Fibroblast of skin of right biceps (primary cell): ENCODE data around the gene WIPF3.
"Not testable (repeated sequence)": the region's sequence is repeated elsewhere in the genome, so short reads cannot be mapped to it uniquely, and the experiment has no call there.

Source experiments
- DNase-seq: peaks from one replicate; pipeline ENCODE4 v3.0.0-alpha.2; 2013

Gene WIPF3

DNA sequence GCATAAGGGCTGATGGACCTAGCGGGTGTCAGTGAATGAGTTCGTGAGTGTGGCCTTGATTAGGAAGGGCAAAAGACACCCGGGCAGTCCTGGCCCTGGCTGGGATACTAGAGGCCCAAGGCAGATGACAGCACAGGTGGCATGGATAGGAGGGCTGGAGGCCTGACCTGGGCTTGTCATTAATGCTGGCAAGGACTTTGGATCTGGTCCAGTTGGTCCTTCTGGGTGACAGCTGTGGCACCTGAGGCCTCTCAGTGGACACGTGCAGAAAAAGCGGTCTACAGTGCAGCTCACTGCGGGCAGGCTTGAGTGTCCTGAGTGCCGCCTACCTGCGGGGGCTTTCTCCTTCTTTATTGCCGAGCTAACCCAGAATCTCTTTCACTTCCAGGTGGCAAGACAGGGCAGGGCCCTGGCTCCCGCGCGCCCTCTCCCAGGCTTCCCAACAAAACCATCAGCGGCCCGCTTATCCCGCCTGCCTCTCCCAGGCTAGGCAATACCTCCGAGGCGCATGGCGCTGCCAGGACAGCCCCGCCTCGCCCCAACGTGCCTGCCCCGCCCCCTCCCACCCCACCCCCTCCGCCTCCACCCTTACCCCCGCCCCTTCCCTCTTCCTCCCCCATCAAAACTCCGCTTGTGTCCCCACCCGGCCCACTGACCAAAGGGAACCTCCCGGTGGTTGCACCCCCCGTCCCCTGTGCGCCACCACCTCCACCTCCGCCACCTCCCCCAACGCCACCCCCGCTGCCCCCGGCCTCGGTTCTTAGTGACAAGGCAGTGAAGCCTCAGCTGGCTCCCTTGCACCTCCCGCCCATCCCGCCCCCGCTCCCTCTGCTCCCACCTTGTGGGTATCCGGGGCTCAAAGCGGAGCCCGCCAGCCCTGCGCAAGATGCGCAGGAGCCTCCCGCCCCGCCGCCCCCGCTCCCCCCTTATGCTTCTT lies 77.4 kb downstream of the WIPF3 start:
- DNase-seq, result no peak

DNA sequence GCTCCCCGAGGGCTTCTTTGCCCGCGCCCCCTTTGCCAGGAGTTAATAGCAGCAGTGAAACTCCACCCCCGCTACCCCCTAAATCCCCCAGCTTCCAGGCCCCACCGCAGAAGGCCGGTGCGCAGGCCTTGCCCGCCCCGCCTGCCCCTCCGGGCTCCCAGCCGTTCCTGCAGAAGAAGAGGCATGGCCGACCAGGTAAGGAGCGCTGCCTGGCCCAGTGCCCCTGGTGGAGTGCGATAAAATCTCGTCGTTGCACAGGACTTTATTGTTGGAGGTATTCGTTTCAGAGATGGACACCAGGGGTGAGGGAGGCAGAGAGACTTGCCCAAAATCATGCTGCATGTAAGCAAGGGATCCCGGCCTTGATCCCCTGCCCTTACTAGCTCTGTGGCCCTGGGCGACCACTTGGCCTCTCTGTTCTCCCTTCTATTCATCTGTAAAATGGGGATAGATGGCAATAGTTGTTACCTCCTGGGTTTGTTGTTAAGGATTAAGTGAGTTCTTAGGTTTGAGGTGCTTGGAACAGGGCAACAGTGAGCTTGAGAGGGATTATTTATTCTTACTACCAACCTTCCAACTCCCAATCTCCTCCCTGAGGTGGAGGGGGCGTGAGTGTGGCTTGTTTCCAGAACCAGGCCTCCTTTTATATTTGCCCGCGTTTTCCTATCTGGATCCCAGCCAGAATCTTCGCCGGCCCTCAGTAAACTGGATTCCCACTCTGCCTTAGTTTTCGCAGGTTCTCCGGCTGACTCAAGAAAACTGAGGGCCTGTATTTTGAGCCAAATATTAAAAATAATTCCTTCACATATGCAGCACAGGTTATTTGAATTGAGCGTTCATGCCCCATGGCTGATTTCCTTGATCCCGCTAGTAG lies 78.3 kb downstream of the WIPF3 start:
- no peak for DNase-seq

GRCh38 chr7:29885626-29886025 lies 79.3 kb downstream of the WIPF3 start:
- no peak for DNase-seq

DNA sequence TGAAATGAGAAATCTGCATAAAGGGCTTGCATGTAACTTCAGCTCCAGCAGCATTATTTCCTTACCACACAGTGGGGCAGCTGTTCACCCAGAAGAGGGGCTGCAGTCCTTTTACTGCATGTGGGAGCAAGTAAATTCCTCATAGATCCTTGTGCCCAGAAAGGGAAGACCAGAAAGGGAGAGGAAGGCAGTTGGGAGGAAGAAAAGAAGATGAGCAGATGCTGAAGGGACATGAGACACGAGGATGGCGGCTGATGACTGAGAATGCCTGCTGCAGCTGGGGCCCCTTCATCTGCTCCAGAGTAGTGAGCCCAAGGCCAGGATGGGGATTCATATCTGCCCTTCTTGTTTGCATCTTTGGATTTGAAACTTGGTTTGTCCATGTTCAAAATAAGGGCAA lies 80.5 kb downstream of the WIPF3 start:
- no peak for DNase-seq

DNA sequence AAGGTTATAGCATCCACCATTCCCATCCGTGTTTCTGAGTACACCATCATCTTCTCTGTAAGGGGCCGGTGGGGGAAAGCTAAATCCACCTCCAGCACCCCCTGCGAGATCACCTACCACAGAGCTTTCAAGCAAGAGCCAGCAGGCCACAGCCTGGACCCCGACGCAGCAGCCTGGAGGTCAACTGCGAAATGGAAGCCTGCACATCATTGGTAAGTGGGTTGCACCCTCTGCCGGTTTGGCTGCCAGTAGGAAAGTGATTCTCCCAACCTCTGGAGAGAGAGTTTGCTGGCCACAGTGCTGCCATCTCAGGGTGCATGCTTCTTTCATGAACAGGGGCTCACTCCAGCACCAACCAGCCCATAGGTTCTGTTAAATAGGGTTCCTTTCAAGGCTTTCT lies 81.7 kb downstream of the WIPF3 start:
- no peak for DNase-seq

- no peak for DNase-seq
Measured at GRCh38 chr7:29889288-29889687, 83.0 kb downstream of the WIPF3 start.

DNA sequence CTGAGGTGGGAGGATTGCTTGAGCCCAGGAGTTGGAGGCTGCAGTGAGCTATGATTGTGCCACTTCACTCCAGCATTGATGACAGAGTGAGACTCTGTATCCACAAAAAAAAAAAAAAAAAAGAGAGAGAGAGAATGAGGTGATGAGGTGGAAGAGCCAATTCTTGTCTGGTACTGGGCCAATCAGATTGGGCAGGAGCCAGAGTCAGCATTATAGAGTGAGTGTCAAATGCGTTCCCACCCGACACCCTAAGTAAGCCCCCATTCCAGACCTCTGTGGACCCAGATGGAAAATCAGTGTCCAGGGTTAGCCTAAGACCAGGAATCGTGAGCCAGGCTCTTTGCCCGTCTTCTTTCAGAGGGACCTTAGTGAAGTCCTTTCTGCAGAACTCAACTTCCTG lies 83.9 kb downstream of the WIPF3 start:
- DNase-seq, result no peak

DNA sequence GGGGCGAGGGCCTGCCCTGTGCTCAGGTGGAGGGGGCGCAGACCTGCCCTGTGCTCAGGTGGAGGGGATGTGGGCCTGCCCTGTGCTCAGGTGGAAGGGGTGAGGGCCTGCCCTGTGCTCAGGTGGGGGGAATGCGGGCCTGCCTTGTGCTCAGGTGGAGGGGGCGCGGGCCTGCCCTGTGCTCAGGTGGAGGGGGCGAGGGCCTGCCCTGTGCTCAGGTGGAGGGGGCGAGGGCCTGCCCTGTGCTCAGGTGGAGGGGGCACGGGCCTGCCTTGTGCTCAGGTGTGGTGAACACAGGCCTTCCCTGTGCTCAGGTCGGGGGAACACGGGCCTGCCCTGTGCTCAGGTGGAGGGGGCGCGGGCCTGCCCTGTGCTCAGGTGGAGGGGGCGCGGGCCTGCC lies 84.5 kb downstream of the WIPF3 start:
- not testable (repeated sequence) for DNase-seq

- DNase-seq, result no peak
Measured at GRCh38 chr7:29891766-29892165, 85.5 kb downstream of the WIPF3 start.

- no peak for DNase-seq
Measured at GRCh38 chr7:29892231-29892630, 85.9 kb downstream of the WIPF3 start.

DNA sequence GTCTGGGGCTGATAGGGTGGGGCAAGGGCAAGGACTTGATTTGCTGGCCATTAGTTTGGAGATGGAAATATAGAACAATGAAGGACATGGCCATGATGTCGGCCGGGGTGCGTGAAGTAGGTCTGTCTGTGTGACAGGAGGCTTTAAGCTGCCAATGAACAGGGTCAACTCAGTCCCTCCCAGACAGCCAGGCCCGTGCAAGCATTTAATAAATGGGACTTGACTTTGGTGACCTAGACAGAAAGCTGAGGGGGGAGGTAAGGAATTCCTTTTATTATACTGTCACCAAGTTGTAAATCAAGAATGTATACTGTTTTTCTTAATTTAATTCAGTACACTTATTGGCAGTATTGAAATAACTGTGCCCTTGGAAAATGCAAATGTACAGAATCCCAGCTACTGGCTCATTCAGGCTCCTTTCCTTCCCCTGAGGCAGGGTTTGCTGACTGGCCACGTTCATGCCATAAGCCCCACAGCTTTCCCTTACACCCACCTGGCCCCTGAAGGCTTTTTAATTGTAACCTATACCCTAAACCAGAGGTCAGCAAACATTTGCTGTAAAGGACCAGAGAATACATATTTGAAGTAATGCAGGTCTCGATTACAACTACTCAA lies 87.2 kb downstream of the WIPF3 start:
- DNase-seq, result no peak

GRCh38 chr7:29894256-29894655 lies 87.9 kb downstream of the WIPF3 start:
- DNase-seq, result no peak

DNA sequence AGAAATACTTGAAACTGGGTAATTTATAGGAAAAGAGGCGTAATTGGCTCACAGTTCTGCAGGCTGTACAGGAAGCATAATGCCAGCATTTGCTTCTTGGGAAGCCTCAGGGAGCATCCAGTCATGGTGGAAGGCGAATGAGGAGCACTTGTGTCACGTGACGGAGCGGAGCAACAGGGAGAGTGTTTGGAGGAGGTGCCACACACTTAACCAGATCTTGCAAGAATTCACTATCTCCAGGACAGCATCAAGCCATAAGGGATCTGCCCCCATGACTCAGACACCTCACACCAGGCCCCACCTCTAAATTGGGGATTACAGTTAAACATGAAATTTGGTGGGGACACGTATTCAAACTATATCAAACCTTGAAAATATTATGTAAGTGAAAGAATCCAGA lies 89.3 kb downstream of the WIPF3 start:
- DNase-seq, result no peak

- no peak for DNase-seq
Measured at GRCh38 chr7:29896685-29897411, 90.5 kb downstream of the WIPF3 start.

DNA sequence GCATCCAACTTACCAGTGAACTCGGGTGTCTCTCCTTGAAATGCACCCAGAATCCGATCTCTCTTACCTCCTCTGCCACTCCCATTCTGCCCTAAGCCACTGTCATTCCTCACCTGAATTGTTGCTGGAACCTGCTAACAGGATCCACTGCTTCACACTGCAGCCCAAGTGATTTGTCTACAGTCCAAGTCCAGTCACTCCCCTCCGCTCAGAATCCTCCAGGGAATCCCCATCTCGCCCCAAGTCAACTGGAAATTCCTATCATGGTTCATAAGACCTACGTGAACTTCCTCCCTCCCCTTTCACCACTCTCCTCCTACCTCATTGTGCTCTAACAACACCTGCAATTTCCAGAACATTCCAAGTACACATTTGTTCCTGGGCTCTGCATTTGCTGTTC lies 92.0 kb downstream of the WIPF3 start:
- DNase-seq, result no peak

- no peak for DNase-seq
Measured at GRCh38 chr7:29900745-29901144, 94.4 kb downstream of the WIPF3 start.

GRCh38 chr7:29906200-29907022 lies 100.1 kb downstream of the WIPF3 start:
- DNase-seq, result no peak

DNA sequence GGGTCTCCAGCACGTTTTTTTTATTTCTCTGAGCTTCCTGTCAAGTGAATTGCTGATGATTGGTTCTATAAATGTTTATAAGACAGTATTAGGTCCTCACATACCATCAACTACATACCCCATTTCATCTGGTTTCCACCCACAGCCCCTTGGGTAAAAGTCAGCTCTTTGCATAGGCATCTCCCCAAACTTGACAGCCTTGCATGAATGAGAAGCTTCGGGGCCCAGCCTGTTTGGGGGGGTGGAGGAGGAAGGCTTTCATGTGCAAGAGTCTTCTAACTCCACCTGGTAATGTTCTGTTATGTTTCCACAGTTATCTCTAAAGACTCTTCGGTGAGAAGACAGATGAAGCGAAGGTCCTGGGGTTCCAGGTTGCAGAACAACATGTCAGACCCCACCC lies 107.9 kb downstream of the WIPF3 start:
- DNase-seq, result no peak

GRCh38 chr7:29915481-29916215 lies 109.3 kb downstream of the WIPF3 start:
- no peak for DNase-seq

DNA sequence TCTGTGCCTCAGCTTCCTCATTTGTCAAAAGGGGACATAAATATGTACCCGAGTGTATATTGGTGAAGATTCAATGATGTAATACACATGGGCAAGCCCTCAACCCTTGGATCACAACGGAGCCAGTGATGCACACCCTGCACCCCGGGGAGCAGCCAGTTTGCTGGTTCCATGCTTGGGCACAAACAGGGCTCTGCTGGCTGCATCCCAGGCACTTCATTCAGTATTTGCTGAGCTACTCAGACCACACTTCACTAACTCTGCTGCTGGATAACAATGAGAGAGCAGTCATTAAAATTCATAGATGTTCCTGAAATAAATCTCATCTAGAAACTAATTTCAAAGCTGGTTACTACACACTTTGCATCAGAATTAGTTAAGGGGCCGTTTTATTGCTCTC lies 111.3 kb downstream of the WIPF3 start:
- DNase-seq, result no peak

- no peak for DNase-seq
Measured at GRCh38 chr7:29918850-29919249, 112.5 kb downstream of the WIPF3 start.
